OCI-LY3 (cell line): ENCODE data around the gene CUL2.

Experiments
- H2AFZ ChIP-seq: fragments of 200-600, 300-600 bp; shearing (Covaris generic); 2 replicates; pipeline ENCODE4 v1.6.0; 2014; ENCODE audit warnings: antibody characterized with exemption, low read depth, low read length
- H3K27ac ChIP-seq: fragments of 200-600, 300-600 bp; sonication (generic); 2 replicates; pipeline ENCODE4 v1.5.1; 2014; ENCODE audit warnings: mild to moderate bottlenecking, low read length, moderate library complexity, mixed read lengths
- H3K27me3 ChIP-seq: fragments of 200-600, 300-600 bp; sonication (generic); 2 replicates; pipeline ENCODE4 v1.6.1; 2014; ENCODE audit warnings: low read depth, low read length, mixed read lengths
- H3K36me3 ChIP-seq: fragments of 200-600, 300-600 bp; sonication (generic); replicated peaks from 2 replicates; pipeline ENCODE3; 2014; ENCODE audit warnings: low read depth, low read length, mixed read lengths
- H3K4me1 ChIP-seq: fragments of 300-600, 200-600 bp; sonication (generic); 2 replicates; pipeline ENCODE4 v1.6.1; 2014; ENCODE audit warnings: low read length, mixed read lengths
- H3K4me2 ChIP-seq: fragments of 200-600, 300-600 bp; sonication (generic); 2 replicates; pipeline ENCODE4 v1.6.1; 2014; ENCODE audit warnings: low read length, mixed read lengths
- H3K4me3 ChIP-seq: fragments of 300-600, 200-600 bp; sonication (generic); 2 replicates; pipeline ENCODE4 v1.5.1; 2014; ENCODE audit warnings: antibody characterized with exemption, mild to moderate bottlenecking, low read length, moderate library complexity
- H3K79me2 ChIP-seq: fragments of 300-600, 200-600 bp; shearing (Covaris generic); 2 replicates; pipeline ENCODE4 v1.6.1; 2014; ENCODE audit warnings: mild to moderate bottlenecking, low read length, mixed read lengths
- H3K9ac ChIP-seq: fragments of 300-600, 200-600 bp; shearing (Covaris generic); 2 replicates; pipeline ENCODE4 v1.6.0; 2014; ENCODE audit warnings: mild to moderate bottlenecking, low read length, moderate library complexity
- H3K9me3 ChIP-seq: fragments of 200-600, 300-600 bp; shearing (Covaris generic); 2 replicates; pipeline ENCODE4 v1.6.1; 2014; ENCODE audit warnings: low read length, mixed read lengths; ENCODE audit not compliant: insufficient read depth
- H4K20me1 ChIP-seq: fragments of 200-600, 300-600 bp; sonication (generic); 2 replicates; pipeline ENCODE4 v1.6.1; 2016; ENCODE audit warnings: low read length, mixed read lengths; ENCODE audit not compliant: insufficient read depth
- EZH2phosphoT487 ChIP-seq: fragments of 200-600 bp; shearing (Covaris generic); IDR thresholded peaks from 2 replicates; pipeline ENCODE4 v1.6.1; 2018; ENCODE audit warnings: antibody characterized with exemption, mixed run types, low read depth
- TF ChIP-seq, protein P1 (sequence below): fragments of 200-600, 300-600 bp; sonication (generic); IDR thresholded peaks from 2 replicates; pipeline ENCODE4 v1.5.1; 2014; ENCODE audit warnings: antibody characterized with exemption, low read length, low read depth

The CUL2 gene

GRCh38 chr10:35079763-35080162 lies 10.4 kb downstream of the CUL2 start:
- H3K9me3 ChIP-seq, result no peaks in the 10 kb centered on the region
- H2AFZ ChIP-seq, result no peak overlapping the region
- no peak overlapping the region for H3K27ac ChIP-seq
- no peaks in the 10 kb centered on the region for H3K4me1 ChIP-seq
- no peak overlapping the region for H3K4me2 ChIP-seq
- H4K20me1 ChIP-seq, result no peaks in the 10 kb centered on the region; the same call in 1 of the 2 replicates
- H3K27me3 ChIP-seq, result no peaks in the 10 kb centered on the region
- H3K9ac ChIP-seq, result no peak overlapping the region
- peaks cover 60% of the 10 kb centered on the region for H3K79me2 ChIP-seq
- H3K36me3 ChIP-seq, result no peaks in the 10 kb centered on the region
- no peak for TF ChIP-seq EZH2phosphoT487
- TF ChIP-seq, protein P1, sequence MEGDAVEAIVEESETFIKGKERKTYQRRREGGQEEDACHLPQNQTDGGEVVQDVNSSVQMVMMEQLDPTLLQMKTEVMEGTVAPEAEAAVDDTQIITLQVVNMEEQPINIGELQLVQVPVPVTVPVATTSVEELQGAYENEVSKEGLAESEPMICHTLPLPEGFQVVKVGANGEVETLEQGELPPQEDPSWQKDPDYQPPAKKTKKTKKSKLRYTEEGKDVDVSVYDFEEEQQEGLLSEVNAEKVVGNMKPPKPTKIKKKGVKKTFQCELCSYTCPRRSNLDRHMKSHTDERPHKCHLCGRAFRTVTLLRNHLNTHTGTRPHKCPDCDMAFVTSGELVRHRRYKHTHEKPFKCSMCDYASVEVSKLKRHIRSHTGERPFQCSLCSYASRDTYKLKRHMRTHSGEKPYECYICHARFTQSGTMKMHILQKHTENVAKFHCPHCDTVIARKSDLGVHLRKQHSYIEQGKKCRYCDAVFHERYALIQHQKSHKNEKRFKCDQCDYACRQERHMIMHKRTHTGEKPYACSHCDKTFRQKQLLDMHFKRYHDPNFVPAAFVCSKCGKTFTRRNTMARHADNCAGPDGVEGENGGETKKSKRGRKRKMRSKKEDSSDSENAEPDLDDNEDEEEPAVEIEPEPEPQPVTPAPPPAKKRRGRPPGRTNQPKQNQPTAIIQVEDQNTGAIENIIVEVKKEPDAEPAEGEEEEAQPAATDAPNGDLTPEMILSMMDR, result no peak
- H3K4me3 ChIP-seq, result no peak overlapping the region

DNA sequence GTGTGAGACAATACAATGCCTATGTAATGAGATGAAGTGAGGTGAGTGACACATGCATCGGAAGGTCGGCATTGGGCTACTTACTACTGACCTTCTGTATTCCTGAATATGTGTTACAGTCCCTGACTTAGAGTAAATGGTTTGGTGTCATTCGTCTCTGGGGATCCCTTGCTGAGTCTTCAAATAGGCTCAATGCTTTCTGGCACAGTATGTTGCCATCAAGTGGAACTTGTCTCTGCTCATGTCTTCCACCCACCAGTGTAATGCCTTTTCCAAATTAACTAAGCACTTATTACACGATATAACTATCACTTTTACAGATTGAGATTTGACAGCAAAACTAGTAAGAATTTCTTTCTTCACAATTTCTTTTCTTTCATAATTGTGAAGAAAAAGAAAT lies 10.9 kb downstream of the CUL2 start:
- H3K4me2 ChIP-seq, result no peak overlapping the region
- peaks cover 60% of the 10 kb centered on the region for H3K79me2 ChIP-seq
- no peak overlapping the region for H3K27ac ChIP-seq
- TF ChIP-seq EZH2phosphoT487, result no peak
- TF ChIP-seq, protein P1, result no peak
- H2AFZ ChIP-seq, result no peak overlapping the region
- H3K4me3 ChIP-seq, result no peak overlapping the region
- H4K20me1 ChIP-seq, result no peaks in the 10 kb centered on the region; the same call in 1 of the 2 replicates
- no peaks in the 10 kb centered on the region for H3K9me3 ChIP-seq
- H3K36me3 ChIP-seq, result no peaks in the 10 kb centered on the region
- no peaks in the 10 kb centered on the region for H3K4me1 ChIP-seq
- no peaks in the 10 kb centered on the region for H3K27me3 ChIP-seq
- H3K9ac ChIP-seq, result no peak overlapping the region

DNA sequence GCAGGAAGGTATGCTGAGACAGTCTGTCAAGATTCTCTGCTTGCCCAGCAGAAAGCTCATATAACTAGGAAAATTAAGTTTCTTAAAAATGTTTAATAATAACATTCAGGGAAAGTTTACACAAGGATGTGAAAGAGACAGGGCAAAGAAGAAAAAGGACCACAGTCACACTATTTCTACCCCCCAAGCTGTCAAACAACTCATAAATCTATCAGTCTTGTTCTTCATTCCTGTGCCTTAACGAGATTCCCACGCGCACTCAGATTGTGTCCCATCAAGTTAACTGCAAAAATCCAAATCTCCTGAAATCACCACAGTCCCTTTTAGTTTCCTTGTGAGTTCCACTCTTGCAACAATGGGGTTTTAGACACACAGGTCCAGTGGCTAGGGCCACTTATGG lies 14.9 kb downstream of the CUL2 start:
- H4K20me1 ChIP-seq, result no peaks in the 10 kb centered on the region
- H3K27ac ChIP-seq, result no peak overlapping the region
- H3K4me3 ChIP-seq, result no peak overlapping the region
- H3K36me3 ChIP-seq, result no peaks in the 10 kb centered on the region
- no peak overlapping the region for H3K4me2 ChIP-seq
- H3K27me3 ChIP-seq, result no peaks in the 10 kb centered on the region
- TF ChIP-seq EZH2phosphoT487, result no peak
- TF ChIP-seq, protein P1, result no peak
- H2AFZ ChIP-seq, result no peak overlapping the region
- no peaks in the 10 kb centered on the region for H3K4me1 ChIP-seq
- H3K9me3 ChIP-seq, result no peaks in the 10 kb centered on the region
- H3K79me2 ChIP-seq, result peaks cover 31% of the 10 kb centered on the region
- H3K9ac ChIP-seq, result no peak overlapping the region

DNA sequence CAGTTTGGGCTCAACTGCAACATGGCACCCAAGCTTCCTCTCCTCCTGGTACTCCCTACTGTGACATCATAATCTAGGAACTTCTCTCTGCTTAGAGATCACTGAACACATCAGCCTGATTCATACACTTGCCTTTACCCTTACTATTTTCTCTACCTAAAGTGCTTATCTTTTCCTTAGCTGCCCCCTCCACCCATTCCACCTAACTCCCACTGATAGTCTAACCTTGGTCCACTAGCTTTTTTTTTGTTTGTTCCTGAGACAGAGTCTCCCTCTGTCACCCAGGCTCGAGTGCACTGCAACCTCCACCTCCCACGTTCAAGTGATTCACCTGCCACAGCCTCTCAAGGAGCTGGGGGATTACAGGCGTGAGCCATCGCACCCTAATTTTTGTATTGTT lies 15.9 kb downstream of the CUL2 start:
- Histone ChIP-seq H3K4me2 (no peak overlapping the region), H3K79me2 (peaks cover 25% of the 10 kb centered on the region)

More for the DNA sequence above, 15.9 kb downstream of the CUL2 start:
- Histone ChIP-seq H3K9ac (no peak overlapping the region), H3K27me3 (no peaks in the 10 kb centered on the region), H3K4me1 (no peaks in the 10 kb centered on the region), H3K27ac (no peak overlapping the region), H2AFZ (no peak overlapping the region), H4K20me1 (no peaks in the 10 kb centered on the region), H3K4me3 (no peak overlapping the region), H3K36me3 (no peaks in the 10 kb centered on the region), H3K9me3 (no peaks in the 10 kb centered on the region)
- TF ChIP-seq, protein P1, result no peak
- no peak for TF ChIP-seq EZH2phosphoT487
